ENCODE measurements around the gene MT1B. TPM values are rescaled to one million over a fixed set of nuclear protein-coding genes. Genes with fewer than 3 reads are reported as not detected.

MT1B gene
- polyA plus RNA-seq, 1 of the 3 experiments (the other 2 are of a cell fraction): not detected

DNA sequence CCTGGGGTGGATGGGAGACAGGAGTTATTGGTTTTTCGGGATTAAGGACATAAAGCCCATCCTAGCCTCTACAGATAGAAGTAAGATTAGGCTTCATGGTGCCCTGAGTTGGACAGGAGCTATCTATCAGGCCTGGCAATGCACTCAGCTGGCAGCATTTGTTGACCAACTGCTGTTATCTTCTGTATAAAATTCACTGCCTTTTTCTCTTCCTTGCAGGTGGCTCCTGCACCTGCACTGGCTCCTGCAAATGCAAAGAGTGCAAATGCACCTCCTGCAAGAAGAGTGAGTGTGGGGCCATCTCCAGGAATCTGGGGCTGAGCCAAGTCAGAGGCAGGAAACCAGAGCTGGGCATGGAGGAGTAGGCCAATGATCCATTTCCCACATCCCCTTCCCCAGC, 12.6 kb upstream of the MT1B start:
- Histone ChIP-seq H3K27ac (ENCODE audit: low read depth in 2 of 2, low read length in 1 of 2) (no peak overlapping the region), H3K27me3 (ENCODE audit: insufficient read depth) (peaks cover 31% of the 10 kb centered on the region; the same call in 1 of the 2 replicates)

DNA sequence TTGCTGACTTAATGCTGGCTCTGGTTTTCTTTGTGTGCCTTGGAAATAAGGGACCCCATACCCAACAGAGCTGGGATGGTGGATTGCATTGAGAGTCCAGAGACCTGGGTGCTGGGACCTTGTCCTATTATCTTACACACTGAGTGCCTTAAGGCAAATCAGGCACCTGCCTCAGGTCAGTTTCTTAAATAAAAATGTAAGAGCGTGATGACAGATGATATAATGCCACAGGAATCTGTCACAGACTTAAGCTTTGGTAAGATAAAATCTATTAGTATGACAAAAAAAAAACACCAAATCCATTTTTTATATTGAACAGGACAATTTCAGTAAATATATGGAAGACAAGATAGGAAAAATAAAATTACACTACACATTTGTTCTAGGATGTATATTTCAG, 11.6 kb upstream of the MT1B start:
- ChIA-PET CTCF (interaction anchor here (1.5 to 1.7 kb wide), 2 partner anchors 11 to 37 kb away, joined by 4 read pairs; partner anchors contain the start of gene MT1B), POLR2A (no interaction called here)
- H3K4me2 ChIP-seq: no peak overlapping the region
- H3K27me3 ChIP-seq (ENCODE audit: insufficient read depth): peaks cover 30% of the 10 kb centered on the region; the same call in 1 of the 2 replicates
- WGBS (ENCODE audit: low lambda C conversion rate): 75% methylated on average over 1 of the region's 1 CpG
- H3K4me3 ChIP-seq (ENCODE audit: low read depth in 2 of 2, low read length in 1 of 2): no peak overlapping the region
- H3F3A ChIP-seq (replicated peaks; ENCODE audit: insufficient read depth): no peaks in the 10 kb centered on the region
- no peak overlapping the region for H2AFZ ChIP-seq (ENCODE audit: low read depth)
- no peaks in the 10 kb centered on the region for H3K9me3 ChIP-seq
- H3K9ac ChIP-seq: no peak overlapping the region
- no peak for DNase-seq
- H3K9me2 ChIP-seq: no peaks in the 10 kb centered on the region
- no peak overlapping the region for H3K27ac ChIP-seq (ENCODE audit: low read depth in 2 of 2, low read length in 1 of 2)
- peaks cover 0 to 6% of the 10 kb centered on the region in 2 experiments; a peak in 1 of 4 replicates for H3K4me1 ChIP-seq (ENCODE audit: control insufficient read depth in 1 of 2, insufficient read depth in 2 of 2, low read depth in 1 of 2, low read length in 1 of 2)
- H3K36me3 ChIP-seq (replicated peaks in 1 of 2; ENCODE audit: control insufficient read depth in 1 of 2, insufficient read depth in 2 of 2, low read length in 1 of 2): no peaks in the 10 kb centered on the region
- no peaks in the 10 kb centered on the region for H4K20me1 ChIP-seq (ENCODE audit: insufficient read depth)
- no peaks in the 10 kb centered on the region for H3K79me2 ChIP-seq (ENCODE audit: insufficient read depth)
- TF ChIP-seq, protein P1, sequence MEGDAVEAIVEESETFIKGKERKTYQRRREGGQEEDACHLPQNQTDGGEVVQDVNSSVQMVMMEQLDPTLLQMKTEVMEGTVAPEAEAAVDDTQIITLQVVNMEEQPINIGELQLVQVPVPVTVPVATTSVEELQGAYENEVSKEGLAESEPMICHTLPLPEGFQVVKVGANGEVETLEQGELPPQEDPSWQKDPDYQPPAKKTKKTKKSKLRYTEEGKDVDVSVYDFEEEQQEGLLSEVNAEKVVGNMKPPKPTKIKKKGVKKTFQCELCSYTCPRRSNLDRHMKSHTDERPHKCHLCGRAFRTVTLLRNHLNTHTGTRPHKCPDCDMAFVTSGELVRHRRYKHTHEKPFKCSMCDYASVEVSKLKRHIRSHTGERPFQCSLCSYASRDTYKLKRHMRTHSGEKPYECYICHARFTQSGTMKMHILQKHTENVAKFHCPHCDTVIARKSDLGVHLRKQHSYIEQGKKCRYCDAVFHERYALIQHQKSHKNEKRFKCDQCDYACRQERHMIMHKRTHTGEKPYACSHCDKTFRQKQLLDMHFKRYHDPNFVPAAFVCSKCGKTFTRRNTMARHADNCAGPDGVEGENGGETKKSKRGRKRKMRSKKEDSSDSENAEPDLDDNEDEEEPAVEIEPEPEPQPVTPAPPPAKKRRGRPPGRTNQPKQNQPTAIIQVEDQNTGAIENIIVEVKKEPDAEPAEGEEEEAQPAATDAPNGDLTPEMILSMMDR (IDR thresholded peaks at IDR 0.05): no peak
- TF ChIP-seq, protein P2, sequence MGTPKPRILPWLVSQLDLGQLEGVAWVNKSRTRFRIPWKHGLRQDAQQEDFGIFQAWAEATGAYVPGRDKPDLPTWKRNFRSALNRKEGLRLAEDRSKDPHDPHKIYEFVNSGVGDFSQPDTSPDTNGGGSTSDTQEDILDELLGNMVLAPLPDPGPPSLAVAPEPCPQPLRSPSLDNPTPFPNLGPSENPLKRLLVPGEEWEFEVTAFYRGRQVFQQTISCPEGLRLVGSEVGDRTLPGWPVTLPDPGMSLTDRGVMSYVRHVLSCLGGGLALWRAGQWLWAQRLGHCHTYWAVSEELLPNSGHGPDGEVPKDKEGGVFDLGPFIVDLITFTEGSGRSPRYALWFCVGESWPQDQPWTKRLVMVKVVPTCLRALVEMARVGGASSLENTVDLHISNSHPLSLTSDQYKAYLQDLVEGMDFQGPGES (IDR thresholded peaks at IDR 0.05; ENCODE audit: low read depth, low read length): no peak
- TF ChIP-seq NRF1 (IDR thresholded peaks at IDR 0.05; ENCODE audit: low read depth, low read length) (no peak), GATA2 (CRISPR knock-in tag; IDR thresholded peaks at IDR 0.05) (no peak), EP300 (IDR thresholded peaks at IDR 0.05; ENCODE audit: borderline replicate concordance in 1 of 2, low read depth in 1 of 2, low read length in 1 of 2) (no peak), RAD21 (IDR thresholded peaks at IDR 0.05; ENCODE audit: low read length) (no peak), SIN3A (IDR thresholded peaks at IDR 0.05; ENCODE audit: borderline replicate concordance, low read depth, low read length) (no peak)
- TF ChIP-seq, protein P3, sequence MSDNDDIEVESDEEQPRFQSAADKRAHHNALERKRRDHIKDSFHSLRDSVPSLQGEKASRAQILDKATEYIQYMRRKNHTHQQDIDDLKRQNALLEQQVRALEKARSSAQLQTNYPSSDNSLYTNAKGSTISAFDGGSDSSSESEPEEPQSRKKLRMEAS (IDR thresholded peaks at IDR 0.05; ENCODE audit: low read depth): no peak
- TF ChIP-seq, protein P4, sequence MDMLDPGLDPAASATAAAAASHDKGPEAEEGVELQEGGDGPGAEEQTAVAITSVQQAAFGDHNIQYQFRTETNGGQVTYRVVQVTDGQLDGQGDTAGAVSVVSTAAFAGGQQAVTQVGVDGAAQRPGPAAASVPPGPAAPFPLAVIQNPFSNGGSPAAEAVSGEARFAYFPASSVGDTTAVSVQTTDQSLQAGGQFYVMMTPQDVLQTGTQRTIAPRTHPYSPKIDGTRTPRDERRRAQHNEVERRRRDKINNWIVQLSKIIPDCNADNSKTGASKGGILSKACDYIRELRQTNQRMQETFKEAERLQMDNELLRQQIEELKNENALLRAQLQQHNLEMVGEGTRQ (IDR thresholded peaks at IDR 0.05; ENCODE audit: borderline replicate concordance, low read depth, low read length): no peak
- TF ChIP-seq, protein P5, sequence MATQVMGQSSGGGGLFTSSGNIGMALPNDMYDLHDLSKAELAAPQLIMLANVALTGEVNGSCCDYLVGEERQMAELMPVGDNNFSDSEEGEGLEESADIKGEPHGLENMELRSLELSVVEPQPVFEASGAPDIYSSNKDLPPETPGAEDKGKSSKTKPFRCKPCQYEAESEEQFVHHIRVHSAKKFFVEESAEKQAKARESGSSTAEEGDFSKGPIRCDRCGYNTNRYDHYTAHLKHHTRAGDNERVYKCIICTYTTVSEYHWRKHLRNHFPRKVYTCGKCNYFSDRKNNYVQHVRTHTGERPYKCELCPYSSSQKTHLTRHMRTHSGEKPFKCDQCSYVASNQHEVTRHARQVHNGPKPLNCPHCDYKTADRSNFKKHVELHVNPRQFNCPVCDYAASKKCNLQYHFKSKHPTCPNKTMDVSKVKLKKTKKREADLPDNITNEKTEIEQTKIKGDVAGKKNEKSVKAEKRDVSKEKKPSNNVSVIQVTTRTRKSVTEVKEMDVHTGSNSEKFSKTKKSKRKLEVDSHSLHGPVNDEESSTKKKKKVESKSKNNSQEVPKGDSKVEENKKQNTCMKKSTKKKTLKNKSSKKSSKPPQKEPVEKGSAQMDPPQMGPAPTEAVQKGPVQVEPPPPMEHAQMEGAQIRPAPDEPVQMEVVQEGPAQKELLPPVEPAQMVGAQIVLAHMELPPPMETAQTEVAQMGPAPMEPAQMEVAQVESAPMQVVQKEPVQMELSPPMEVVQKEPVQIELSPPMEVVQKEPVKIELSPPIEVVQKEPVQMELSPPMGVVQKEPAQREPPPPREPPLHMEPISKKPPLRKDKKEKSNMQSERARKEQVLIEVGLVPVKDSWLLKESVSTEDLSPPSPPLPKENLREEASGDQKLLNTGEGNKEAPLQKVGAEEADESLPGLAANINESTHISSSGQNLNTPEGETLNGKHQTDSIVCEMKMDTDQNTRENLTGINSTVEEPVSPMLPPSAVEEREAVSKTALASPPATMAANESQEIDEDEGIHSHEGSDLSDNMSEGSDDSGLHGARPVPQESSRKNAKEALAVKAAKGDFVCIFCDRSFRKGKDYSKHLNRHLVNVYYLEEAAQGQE (IDR thresholded peaks at IDR 0.05; ENCODE audit: low read depth, low read length): no peak

More for the DNA sequence above, 12.6 kb upstream of the MT1B start:
- CTCF ChIA-PET: interaction anchor here (1.5 to 1.7 kb wide), 2 partner anchors 12 to 36 kb away, joined by 4 read pairs; partner anchors contain the start of gene MT1B
- Histone ChIP-seq H3K79me2 (ENCODE audit: insufficient read depth) (no peaks in the 10 kb centered on the region), H3F3A (replicated peaks; ENCODE audit: insufficient read depth) (no peaks in the 10 kb centered on the region), H3K4me1 (ENCODE audit: control insufficient read depth in 1 of 2, insufficient read depth in 2 of 2, low read depth in 1 of 2, low read length in 1 of 2) (peaks cover 0 to 9% of the 10 kb centered on the region in 2 experiments; a peak in 1 of 4 replicates), H4K20me1 (ENCODE audit: insufficient read depth) (no peaks in the 10 kb centered on the region), H3K4me3 (ENCODE audit: low read depth in 2 of 2, low read length in 1 of 2) (no peak overlapping the region), H3K9me3 (no peaks in the 10 kb centered on the region), H3K4me2 (no peak overlapping the region), H3K9ac (no peak overlapping the region), H3K9me2 (no peaks in the 10 kb centered on the region), H2AFZ (ENCODE audit: low read depth) (no peak overlapping the region), H3K36me3 (replicated peaks in 1 of 2; ENCODE audit: control insufficient read depth in 1 of 2, insufficient read depth in 2 of 2, low read length in 1 of 2) (no peaks in the 10 kb centered on the region)
- TF ChIP-seq, protein P6, sequence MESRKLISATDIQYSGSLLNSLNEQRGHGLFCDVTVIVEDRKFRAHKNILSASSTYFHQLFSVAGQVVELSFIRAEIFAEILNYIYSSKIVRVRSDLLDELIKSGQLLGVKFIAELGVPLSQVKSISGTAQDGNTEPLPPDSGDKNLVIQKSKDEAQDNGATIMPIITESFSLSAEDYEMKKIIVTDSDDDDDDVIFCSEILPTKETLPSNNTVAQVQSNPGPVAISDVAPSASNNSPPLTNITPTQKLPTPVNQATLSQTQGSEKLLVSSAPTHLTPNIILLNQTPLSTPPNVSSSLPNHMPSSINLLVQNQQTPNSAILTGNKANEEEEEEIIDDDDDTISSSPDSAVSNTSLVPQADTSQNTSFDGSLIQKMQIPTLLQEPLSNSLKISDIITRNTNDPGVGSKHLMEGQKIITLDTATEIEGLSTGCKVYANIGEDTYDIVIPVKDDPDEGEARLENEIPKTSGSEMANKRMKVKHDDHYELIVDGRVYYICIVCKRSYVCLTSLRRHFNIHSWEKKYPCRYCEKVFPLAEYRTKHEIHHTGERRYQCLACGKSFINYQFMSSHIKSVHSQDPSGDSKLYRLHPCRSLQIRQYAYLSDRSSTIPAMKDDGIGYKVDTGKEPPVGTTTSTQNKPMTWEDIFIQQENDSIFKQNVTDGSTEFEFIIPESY (IDR thresholded peaks at IDR 0.05; ENCODE audit: borderline replicate concordance, low read depth): no peak
- TF ChIP-seq MEF2A (IDR thresholded peaks at IDR 0.05; ENCODE audit: borderline replicate concordance, low read depth) (no peak), SIN3A (IDR thresholded peaks at IDR 0.05; ENCODE audit: borderline replicate concordance, low read depth, low read length) (no peak)
- TF ChIP-seq, protein P7, sequence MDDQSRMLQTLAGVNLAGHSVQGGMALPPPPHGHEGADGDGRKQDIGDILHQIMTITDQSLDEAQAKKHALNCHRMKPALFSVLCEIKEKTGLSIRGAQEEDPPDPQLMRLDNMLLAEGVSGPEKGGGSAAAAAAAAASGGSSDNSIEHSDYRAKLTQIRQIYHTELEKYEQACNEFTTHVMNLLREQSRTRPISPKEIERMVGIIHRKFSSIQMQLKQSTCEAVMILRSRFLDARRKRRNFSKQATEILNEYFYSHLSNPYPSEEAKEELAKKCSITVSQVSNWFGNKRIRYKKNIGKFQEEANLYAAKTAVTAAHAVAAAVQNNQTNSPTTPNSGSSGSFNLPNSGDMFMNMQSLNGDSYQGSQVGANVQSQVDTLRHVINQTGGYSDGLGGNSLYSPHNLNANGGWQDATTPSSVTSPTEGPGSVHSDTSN (IDR thresholded peaks at IDR 0.05): no peak
- POLR2A ChIA-PET: no interaction called here
- 36% methylated on average over 1 of the region's 1 CpG for WGBS (ENCODE audit: low lambda C conversion rate)
- DNase-seq: no peak
